Astrocyte (in vitro differentiated cells and primary cell): ENCODE measurements around the gene YIF1B. TPM values are rescaled to one million over a fixed set of nuclear protein-coding genes. Genes with fewer than 3 reads are reported as not detected.

Experiments used
- DNase-seq: peaks from one replicate; pipeline ENCODE4 v3.0.0-alpha.2; 2010; ENCODE audit warnings: low read depth
- FAIRE-seq: peaks from 2 replicates; lab custom pipeline; 2011; peaks lifted over from hg19 to GRCh38; lab: Jason Lieb, UNC
- H2AFZ ChIP-seq: 2 replicates; pipeline ENCODE4 v1.6.0; 2012; ENCODE audit warnings: low read depth, low read length, inconsistent platforms
- H3K27ac ChIP-seq: 2 replicates; pipeline ENCODE4 v1.5.1; 2011; ENCODE audit warnings: low read depth, low read length, inconsistent platforms
- H3K27me3 ChIP-seq: 2 replicates; pipeline ENCODE4 v1.6.0; 2011; ENCODE audit warnings: low read length, inconsistent platforms; ENCODE audit not compliant: insufficient read depth
- H3K36me3 ChIP-seq: 2 replicates; pipeline ENCODE4 v1.5.1; 2011; ENCODE audit warnings: low read length, inconsistent platforms; ENCODE audit not compliant: insufficient read depth
- H3K4me1 ChIP-seq: 2 replicates; pipeline ENCODE4 v1.5.1; 2011; ENCODE audit warnings: low read length, inconsistent platforms; ENCODE audit not compliant: insufficient read depth
- H3K4me2 ChIP-seq: 2 replicates; pipeline ENCODE4 v1.6.0; 2012; ENCODE audit warnings: low read length, inconsistent platforms
- H3K4me3 ChIP-seq: 2 replicates; pipeline ENCODE4 v1.5.1; 2011; ENCODE audit warnings: low read depth, mild to moderate bottlenecking, low read length, inconsistent platforms; ENCODE audit not compliant: insufficient read depth
- H3K79me2 ChIP-seq: 2 replicates; pipeline ENCODE4 v1.6.0; 2012; ENCODE audit warnings: mild to moderate bottlenecking, low read length, inconsistent platforms; ENCODE audit not compliant: insufficient read depth
- H3K9ac ChIP-seq: 2 replicates; pipeline ENCODE4 v1.6.0; 2012; ENCODE audit warnings: mild to moderate bottlenecking, low read length, inconsistent platforms
- H3K9me3 ChIP-seq: 2 replicates; pipeline ENCODE4 v1.5.1; 2012; ENCODE audit warnings: low read depth, mild to moderate bottlenecking, low read length, inconsistent platforms; ENCODE audit not compliant: insufficient read depth
- H4K20me1 ChIP-seq: 2 replicates; pipeline ENCODE4 v1.6.0; 2012; ENCODE audit warnings: low read length, inconsistent platforms; ENCODE audit not compliant: insufficient read depth
- H3K27ac Mint-ChIP-seq: one replicate; pipeline ENCODE4 v1.8.0; 2021; ENCODE audit warnings: mild to moderate bottlenecking, mixed read lengths; ENCODE audit not compliant: unreplicated experiment
- H3K27me3 Mint-ChIP-seq: one replicate; pipeline ENCODE4 v1.8.0; 2021; ENCODE audit warnings: low read depth, mixed read lengths; ENCODE audit not compliant: unreplicated experiment
- H3K36me3 Mint-ChIP-seq: one replicate; pipeline ENCODE4 v1.8.0; 2021; ENCODE audit warnings: low read depth, mixed read lengths; ENCODE audit not compliant: unreplicated experiment
- H3K4me1 Mint-ChIP-seq: one replicate; pipeline ENCODE4 v1.8.0; 2021; ENCODE audit warnings: low read depth, mixed read lengths; ENCODE audit not compliant: unreplicated experiment
- H3K4me3 Mint-ChIP-seq: one replicate; pipeline ENCODE4 v1.8.0; 2021; ENCODE audit warnings: mild to moderate bottlenecking, moderate library complexity, mixed read lengths; ENCODE audit not compliant: unreplicated experiment
- H3K9me3 Mint-ChIP-seq: one replicate; pipeline ENCODE4 v1.8.0; 2021; ENCODE audit warnings: mild to moderate bottlenecking, mixed read lengths; ENCODE audit not compliant: unreplicated experiment
- CTCF ChIP-seq: IDR thresholded peaks from 2 replicates; pipeline ENCODE4 v1.5.1; 2011; ENCODE audit warnings: low read depth, mild to moderate bottlenecking, inconsistent platforms, low read length, moderate library complexity; ENCODE audit not compliant: insufficient read depth
- EZH2 ChIP-seq: IDR thresholded peaks from 2 replicates; pipeline ENCODE4 v1.6.1; 2012; ENCODE audit warnings: mild to moderate bottlenecking, low read length, inconsistent platforms; ENCODE audit not compliant: insufficient read depth
- total RNA-seq: library from RNA; stranded (reverse); gene quantifications from 2 replicates; pipeline ENCODE4 v1.2.1, GENCODE V29; 2021

The YIF1B gene
- total RNA-seq, 1 donor from 2014 or later: 81.3 TPM

GRCh38 chr19:38360839-38361631, 45.3 kb upstream of the YIF1B start:
- Histone ChIP-seq H3K36me3 (no peaks in the 10 kb centered on the region), H3K27me3 (peaks cover 29% of the 10 kb centered on the region), H3K9ac (no peak overlapping the region), H3K4me3 (peak overlapping the region; percentile 65), H4K20me1 (no peaks in the 10 kb centered on the region), H3K4me2 (peak overlapping the region; percentile 85), H3K27ac (no peak overlapping the region), H2AFZ (peak overlapping the region; percentile 94), H3K4me1 (peaks cover 9% of the 10 kb centered on the region), H3K79me2 (no peaks in the 10 kb centered on the region), H3K9me3 (no peaks in the 10 kb centered on the region)
- DNase-seq (no peak), FAIRE-seq (no peak)
- TF ChIP-seq EZH2 (no peak), CTCF (no peak)
- Mint-ChIP-seq H3K36me3 (no peaks in the 10 kb centered on the region), H3K27ac (no peak overlapping the region), H3K27me3 (peaks cover 43% of the 10 kb centered on the region), H3K4me3 (peak overlapping the region; percentile 85), H3K9me3 (no peaks in the 10 kb centered on the region), H3K4me1 (no peaks in the 10 kb centered on the region)

- peaks cover 9% of the 10 kb centered on the region for H3K4me1 ChIP-seq
- no peak for TF ChIP-seq EZH2
- TF ChIP-seq CTCF: no peak
- H3K27ac ChIP-seq: no peak overlapping the region
- no peak overlapping the region for H3K9ac ChIP-seq
- H3K27me3 ChIP-seq: peaks cover 29% of the 10 kb centered on the region
- no peaks in the 10 kb centered on the region for H3K36me3 Mint-ChIP-seq
- H3K9me3 Mint-ChIP-seq: no peaks in the 10 kb centered on the region
- FAIRE-seq (no peak), DNase-seq (no peak)
- no peaks in the 10 kb centered on the region for H3K9me3 ChIP-seq
- no peaks in the 10 kb centered on the region for H3K36me3 ChIP-seq
- no peak overlapping the region for H2AFZ ChIP-seq
- H3K4me2 ChIP-seq: no peak overlapping the region
- no peaks in the 10 kb centered on the region for H4K20me1 ChIP-seq
- no peaks in the 10 kb centered on the region for H3K79me2 ChIP-seq
- H3K27ac Mint-ChIP-seq: no peak overlapping the region
- H3K4me3 Mint-ChIP-seq: peak overlapping the region; percentile 85
- H3K4me1 Mint-ChIP-seq: no peaks in the 10 kb centered on the region
- peaks cover 46% of the 10 kb centered on the region for H3K27me3 Mint-ChIP-seq
- H3K4me3 ChIP-seq: no peak overlapping the region
These were observed 44.6 kb upstream of the YIF1B start for GRCh38 chr19:38360351-38360750.
